Duodenal mucosa (tissue), 2 donors: ENCODE measurements around the gene CLIC5.

ENCODE experiments used
- H3K27ac ChIP-seq: one replicate; pipeline ENCODE4 v1.7.0; 2013; ENCODE audit warnings: low read depth, low read length
- H3K27me3 ChIP-seq, 2 donors: one replicate each; pipeline ENCODE4 v1.7.0; 2013; ENCODE audit warnings: low read length in 2 of 2, control low read depth in 1 of 2; ENCODE audit not compliant: insufficient read depth in 2 of 2, control insufficient read depth in 1 of 2
- H3K36me3 ChIP-seq, 2 donors: one replicate each; pipeline ENCODE4 v1.7.0; 2013; ENCODE audit warnings: low read length in 2 of 2, control low read depth in 1 of 2; ENCODE audit not compliant: insufficient read depth in 2 of 2, control insufficient read depth in 1 of 2
- H3K4me1 ChIP-seq, 2 donors: one replicate each; pipeline ENCODE4 v1.7.0; 2013; ENCODE audit warnings: low read length in 2 of 2, control low read depth in 1 of 2; ENCODE audit not compliant: insufficient read depth in 2 of 2, control insufficient read depth in 1 of 2
- H3K4me3 ChIP-seq, 2 donors: one replicate each; pipeline ENCODE4 v1.7.0; 2013; ENCODE audit warnings: low read length in 2 of 2, low read depth in 1 of 2
- H3K9ac ChIP-seq, 2 donors: one replicate each; pipeline ENCODE4 v1.7.0; 2013; ENCODE audit warnings: low read length in 2 of 2, low read depth in 1 of 2
- H3K9me3 ChIP-seq, 2 donors: one replicate each; pipeline ENCODE4 v1.7.0; 2013; ENCODE audit warnings: low read length in 2 of 2, control low read depth in 1 of 2; ENCODE audit not compliant: control insufficient read depth in 1 of 2

CLIC5 gene

DNA sequence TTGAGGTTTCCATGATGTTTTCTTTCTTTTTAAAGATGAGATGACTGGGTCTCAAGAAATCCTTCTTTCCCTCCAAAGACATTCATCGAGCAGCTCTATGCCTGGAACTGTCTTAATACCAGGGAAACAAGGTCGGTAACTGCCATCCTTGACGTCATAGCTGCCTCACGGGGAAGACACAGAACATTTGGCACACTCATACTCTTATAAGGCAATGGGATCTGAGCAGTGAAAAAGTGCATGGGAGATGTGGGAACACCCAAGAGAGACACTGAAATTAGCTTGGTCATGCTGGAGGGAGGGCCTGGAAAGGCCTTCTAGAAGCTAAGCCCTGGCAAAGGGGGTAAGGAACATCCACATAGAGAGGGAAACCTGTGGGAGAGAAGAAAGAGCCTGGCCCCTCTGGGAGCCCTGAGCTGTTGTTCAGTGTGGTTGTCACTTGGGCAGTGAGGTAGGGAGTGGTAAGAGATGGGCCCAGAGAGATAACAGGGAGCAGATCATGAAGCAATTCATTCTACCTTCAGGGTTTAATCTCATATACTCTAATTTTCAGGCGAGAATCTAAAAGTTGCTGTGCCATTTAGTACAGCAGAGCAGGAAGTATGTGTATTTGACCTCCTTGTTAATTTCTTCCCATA is 30.8 kb downstream of the CLIC5 start:
- Histone ChIP-seq H3K4me3 (no peak overlapping the region), H3K9ac (no peak overlapping the region), H3K4me1 (peaks cover 8 to 23% of the 10 kb centered on the region in 2 donors), H3K27me3 (no peaks in the 10 kb centered on the region), H3K9me3 (no peaks in the 10 kb centered on the region), H3K27ac (no peak overlapping the region), H3K36me3 (no peaks in the 10 kb centered on the region)

DNA sequence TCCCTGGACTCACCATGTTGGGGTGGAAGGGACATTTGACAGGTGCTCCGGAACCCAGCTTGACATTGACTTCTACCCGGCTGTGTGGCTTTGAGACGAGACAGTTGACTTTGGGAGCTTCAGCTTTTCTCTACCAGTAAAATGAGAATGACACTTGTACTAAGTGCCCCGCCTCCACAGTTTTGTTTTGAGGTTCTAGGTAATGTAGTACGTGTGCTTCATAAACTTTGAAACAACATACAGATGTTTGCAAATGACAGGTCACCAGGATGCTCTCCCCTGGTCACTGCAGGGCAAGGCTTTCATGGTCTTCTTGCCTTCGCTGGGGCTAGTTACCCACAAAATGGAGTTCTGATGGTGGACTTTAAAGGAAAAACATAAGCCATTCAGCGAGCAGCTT is 31.3 kb downstream of the CLIC5 start:
- Histone ChIP-seq H3K36me3 (no peaks in the 10 kb centered on the region), H3K9ac (no peak overlapping the region), H3K27ac (no peak overlapping the region), H3K27me3 (no peaks in the 10 kb centered on the region), H3K4me1 (peaks cover 8 to 23% of the 10 kb centered on the region in 2 donors), H3K9me3 (no peaks in the 10 kb centered on the region), H3K4me3 (no peak overlapping the region)

GRCh38 chr6:45983062-45983461 is 32.6 kb downstream of the CLIC5 start:
- no peak overlapping the region for H3K27ac ChIP-seq
- H3K4me3 ChIP-seq = no peak overlapping the region
- no peak overlapping the region for H3K9ac ChIP-seq
- no peaks in the 10 kb centered on the region for H3K9me3 ChIP-seq
- H3K36me3 ChIP-seq = no peaks in the 10 kb centered on the region
- H3K4me1 ChIP-seq = peaks cover 8 to 14% of the 10 kb centered on the region in 2 donors
- no peaks in the 10 kb centered on the region for H3K27me3 ChIP-seq

DNA sequence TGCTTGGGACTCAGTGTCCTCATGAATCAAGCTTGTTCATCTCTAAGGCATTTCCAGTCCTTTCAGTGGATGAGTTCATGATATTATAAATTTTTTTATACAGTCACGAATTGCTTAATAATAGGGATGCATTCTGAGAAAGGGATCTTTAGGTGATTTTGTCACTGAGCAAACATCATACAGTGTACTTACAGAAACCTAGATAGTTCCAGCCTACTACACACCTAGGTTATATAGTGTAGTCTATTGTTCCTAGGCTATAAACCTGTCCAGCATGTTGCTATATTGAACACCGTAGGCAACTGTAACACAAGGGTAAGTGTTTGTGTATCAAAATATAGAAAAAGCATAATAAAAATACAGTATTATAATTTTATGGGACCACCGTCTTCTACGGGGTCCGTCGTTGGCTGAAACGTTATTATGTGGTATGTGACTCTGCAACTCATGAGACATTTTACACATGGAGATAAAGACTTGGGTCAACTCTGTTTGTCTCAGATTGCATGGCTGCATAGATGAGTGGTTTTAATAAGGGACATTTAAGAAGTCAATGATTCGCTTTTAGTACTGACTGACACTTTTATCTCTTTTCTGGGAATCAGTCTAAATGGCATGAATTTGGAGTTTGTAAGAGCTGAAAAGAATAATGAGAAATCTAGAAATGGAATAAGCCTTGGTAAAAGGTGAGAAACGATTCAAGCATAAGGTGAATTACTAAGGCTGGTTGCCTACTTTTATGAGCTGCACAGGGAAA is 33.2 kb downstream of the CLIC5 start:
- Histone ChIP-seq H3K4me1 (peaks cover 4 to 10% of the 10 kb centered on the region in 2 donors), H3K27ac (no peak overlapping the region), H3K9me3 (no peaks in the 10 kb centered on the region), H3K36me3 (no peaks in the 10 kb centered on the region), H3K4me3 (no peak overlapping the region), H3K27me3 (no peaks in the 10 kb centered on the region), H3K9ac (no peak overlapping the region)

GRCh38 chr6:45981046-45981445 is 34.6 kb downstream of the CLIC5 start:
- Histone ChIP-seq H3K4me3 (no peak overlapping the region), H3K27me3 (no peaks in the 10 kb centered on the region), H3K27ac (no peak overlapping the region), H3K4me1 (no peaks in the 10 kb centered on the region), H3K9ac (no peak overlapping the region), H3K9me3 (no peaks in the 10 kb centered on the region), H3K36me3 (no peaks in the 10 kb centered on the region)

DNA sequence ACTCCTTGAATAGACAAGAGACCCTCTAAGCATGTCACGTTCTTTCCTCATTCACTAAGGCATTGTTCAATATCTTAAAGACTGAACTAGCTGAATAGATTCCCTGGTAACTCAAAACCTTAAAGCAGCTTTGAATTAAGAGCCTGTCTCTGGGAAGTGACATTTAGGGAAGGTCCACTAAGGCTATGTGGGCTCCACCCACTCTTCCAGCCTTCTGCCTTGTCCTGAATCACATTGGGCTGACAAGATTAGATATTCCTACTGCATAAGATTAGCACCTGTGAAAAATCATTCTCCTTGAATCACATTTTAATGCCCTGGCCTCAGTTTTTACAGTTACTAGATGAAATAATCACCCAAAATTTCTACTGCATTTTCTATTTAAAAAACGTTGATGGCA is 36.3 kb downstream of the CLIC5 start:
- Histone ChIP-seq H3K4me1 (no peaks in the 10 kb centered on the region), H3K36me3 (no peaks in the 10 kb centered on the region), H3K27me3 (no peaks in the 10 kb centered on the region), H3K9me3 (peaks cover 0 to 5% of the 10 kb centered on the region in 2 donors), H3K27ac (no peak overlapping the region), H3K4me3 (no peak overlapping the region), H3K9ac (no peak overlapping the region)

DNA sequence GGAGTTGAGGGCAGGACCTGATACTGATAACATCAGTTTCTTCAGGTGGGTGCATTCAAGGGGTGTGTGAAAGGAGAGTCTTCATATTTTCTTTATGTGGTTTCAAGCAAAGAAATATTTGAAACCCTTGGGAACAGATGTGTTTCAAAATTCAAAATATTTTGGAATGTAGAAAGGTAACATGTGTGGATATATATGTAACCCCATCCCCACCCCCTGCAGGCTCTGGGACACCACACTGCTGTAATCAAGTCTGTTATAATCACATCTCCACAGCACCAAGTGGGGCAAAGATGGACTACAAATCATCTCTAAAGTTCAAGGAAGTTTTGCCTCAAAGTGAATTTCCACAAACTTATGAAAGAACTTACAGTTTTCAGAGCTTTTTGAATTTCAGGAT is 41.1 kb downstream of the CLIC5 start:
- Histone ChIP-seq H3K4me3 (no peak overlapping the region), H3K27me3 (no peaks in the 10 kb centered on the region), H3K9me3 (peaks cover 0 to 5% of the 10 kb centered on the region in 2 donors), H3K27ac (no peak overlapping the region), H3K9ac (no peak overlapping the region), H3K36me3 (no peaks in the 10 kb centered on the region), H3K4me1 (peaks cover 0 to 12% of the 10 kb centered on the region in 2 donors)

DNA sequence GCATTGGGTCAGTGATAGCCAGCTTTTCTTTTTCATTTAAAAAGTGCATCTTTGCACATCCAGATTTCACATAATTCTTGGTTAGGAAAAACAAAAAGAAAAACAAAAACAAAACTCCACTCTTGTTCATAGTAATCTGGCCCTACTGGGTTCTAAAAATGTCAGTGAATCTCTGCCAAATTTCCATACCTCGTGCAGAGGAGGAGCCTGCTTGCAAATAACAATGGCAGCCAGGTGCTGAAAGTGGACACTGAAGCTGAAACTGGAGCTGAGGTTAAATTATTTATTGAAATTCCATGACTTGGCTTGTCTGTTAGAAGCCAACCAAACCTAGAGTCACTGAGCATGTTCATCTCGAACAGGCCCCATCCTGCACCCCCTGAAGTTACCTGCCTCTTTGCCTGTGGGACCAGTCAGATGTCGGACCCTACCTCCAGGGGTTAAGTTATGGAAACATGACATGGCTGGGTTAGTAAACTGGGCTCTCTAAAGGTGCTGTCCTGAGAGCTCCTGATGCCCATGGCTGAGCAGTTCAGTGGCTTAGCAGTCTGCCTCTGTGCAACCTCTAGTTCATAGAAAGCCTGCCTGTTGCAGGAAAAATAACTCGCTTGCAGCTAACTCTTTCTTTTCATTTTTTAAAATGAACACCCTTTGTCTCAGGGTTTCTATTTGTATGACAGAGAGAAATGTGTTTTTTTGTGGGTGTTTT is 42.7 kb downstream of the CLIC5 start:
- Histone ChIP-seq H3K27me3 (no peaks in the 10 kb centered on the region), H3K9me3 (peaks cover 0 to 5% of the 10 kb centered on the region in 2 donors), H3K4me3 (no peak overlapping the region), H3K9ac (no peak overlapping the region), H3K4me1 (peaks cover 0 to 12% of the 10 kb centered on the region in 2 donors), H3K36me3 (no peaks in the 10 kb centered on the region), H3K27ac (no peak overlapping the region)

DNA sequence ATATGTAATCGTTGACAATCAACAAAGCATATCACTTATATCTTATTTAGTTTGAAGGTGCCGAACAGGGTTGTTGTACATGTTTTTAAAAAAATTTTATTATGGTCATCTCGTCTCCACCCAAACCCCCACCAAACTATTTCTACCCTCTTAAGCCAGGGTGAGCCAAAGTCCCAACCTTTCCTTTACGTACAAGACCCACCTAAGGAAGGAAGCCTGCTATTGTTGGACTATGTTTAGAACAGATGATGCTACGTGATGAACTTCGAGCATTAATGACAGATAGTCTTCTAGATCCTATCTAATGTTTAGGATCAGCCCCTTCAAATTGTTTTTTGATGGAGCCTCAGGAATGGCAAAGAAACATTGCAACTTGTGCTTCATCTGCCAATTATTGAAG is 44.4 kb downstream of the CLIC5 start:
- H3K4me1 ChIP-seq = peaks cover 5 to 12% of the 10 kb centered on the region in 2 donors
- no peaks in the 10 kb centered on the region for H3K36me3 ChIP-seq
- peaks cover 0 to 5% of the 10 kb centered on the region in 2 donors for H3K9me3 ChIP-seq
- no peak overlapping the region for H3K9ac ChIP-seq
- no peaks in the 10 kb centered on the region for H3K27me3 ChIP-seq
- no peak overlapping the region for H3K27ac ChIP-seq
- no peak overlapping the region for H3K4me3 ChIP-seq

DNA sequence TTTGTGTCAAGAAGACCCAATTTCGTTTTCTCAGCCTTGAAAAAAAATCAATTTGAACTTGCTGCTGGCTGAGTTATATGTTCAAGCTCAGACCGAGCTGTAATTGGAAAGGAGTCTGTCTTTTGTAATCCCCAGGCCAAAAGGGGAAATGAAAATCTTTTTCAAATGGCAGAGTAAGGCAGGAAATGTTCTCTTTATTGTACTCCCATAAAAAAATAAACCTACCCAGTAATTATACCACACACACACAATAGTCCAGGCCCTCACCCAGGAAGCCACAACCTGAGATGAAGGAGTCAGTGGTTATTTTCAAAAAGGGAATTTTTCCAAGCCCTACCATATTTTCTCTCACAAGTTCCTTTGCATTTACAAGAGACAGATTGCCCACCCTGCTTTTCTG is 45.3 kb downstream of the CLIC5 start:
- Histone ChIP-seq H3K27me3 (no peaks in the 10 kb centered on the region), H3K36me3 (no peaks in the 10 kb centered on the region), H3K9me3 (peaks cover 0 to 5% of the 10 kb centered on the region in 2 donors), H3K4me1 (peaks cover 5 to 12% of the 10 kb centered on the region in 2 donors), H3K4me3 (no peak overlapping the region), H3K27ac (no peak overlapping the region), H3K9ac (no peak overlapping the region)
